NB4 (cell line): ENCODE measurements around the gene SS18L1.
A peak's percentile ranks its signal among the peaks of the same experiment; 100 is the strongest.

Experiments used
- DNase-seq: peaks from one replicate; pipeline ENCODE4 v3.0.0; 2010; ENCODE audit warnings: low read depth
- H3K4me3 ChIP-seq: one replicate; pipeline ENCODE4 v1.5.1; 2011; ENCODE audit warnings: mild to moderate bottlenecking, low read depth, low read length, moderate library complexity
- CTCF ChIP-seq: IDR thresholded peaks from one replicate; pipeline ENCODE4 v1.5.1; 2012; ENCODE audit warnings: low read depth, low read length
- MAX ChIP-seq: IDR thresholded peaks from 2 replicates; pipeline ENCODE4 v1.6.1; 2011; ENCODE audit warnings: low read depth, low read length
- MYC ChIP-seq: IDR thresholded peaks from 2 replicates; pipeline ENCODE4 v1.6.1; 2011; ENCODE audit warnings: low read depth, low read length
- POLR2A ChIP-seq: IDR thresholded peaks from 2 replicates; pipeline ENCODE4 v1.6.1; 2011; ENCODE audit warnings: mild to moderate bottlenecking; ENCODE audit not compliant: insufficient read length; ENCODE audit errors: extremely low read depth

The SS18L1 gene

GRCh38 chr20:62158541-62158940, 15.0 kb downstream of the SS18L1 start:
- DNase-seq = no peak
- TF ChIP-seq POLR2A = no peak
- TF ChIP-seq MAX = no peak
- TF ChIP-seq CTCF = no peak
- TF ChIP-seq MYC = no peak
- no peak overlapping the region for H3K4me3 ChIP-seq

GRCh38 chr20:62159052-62159451, 15.5 kb downstream of the SS18L1 start:
- no peak overlapping the region for H3K4me3 ChIP-seq
- no peak for DNase-seq
- TF ChIP-seq MAX (no peak), MYC (no peak), CTCF (no peak), POLR2A (no peak)

- TF ChIP-seq CTCF (no peak), POLR2A (no peak), MAX (no peak), MYC (no peak)
- no peak overlapping the region for H3K4me3 ChIP-seq
- peak; percentile 30 for DNase-seq
Observed at GRCh38 chr20:62159839-62160238, 16.3 kb downstream of the SS18L1 start.

- TF ChIP-seq CTCF (no peak), POLR2A (no peak), MYC (no peak), MAX (no peak)
- H3K4me3 ChIP-seq = no peak overlapping the region
- DNase-seq = no peak
Observed at GRCh38 chr20:62160253-62160652, 16.7 kb downstream of the SS18L1 start.

- no peak for DNase-seq
- H3K4me3 ChIP-seq = no peak overlapping the region
- no peak for TF ChIP-seq MYC
- no peak for TF ChIP-seq MAX
- no peak for TF ChIP-seq POLR2A
- TF ChIP-seq CTCF = no peak
Observed at GRCh38 chr20:62160876-62161275, 17.3 kb downstream of the SS18L1 start.

GRCh38 chr20:62161347-62161746, 17.8 kb downstream of the SS18L1 start:
- no peak for TF ChIP-seq MYC
- no peak for TF ChIP-seq CTCF
- no peak for TF ChIP-seq POLR2A
- TF ChIP-seq MAX = no peak
- no peak overlapping the region for H3K4me3 ChIP-seq
- DNase-seq = no peak
